ENCODE measurements around the gene DCTN2.

DCTN2 gene

DNA sequence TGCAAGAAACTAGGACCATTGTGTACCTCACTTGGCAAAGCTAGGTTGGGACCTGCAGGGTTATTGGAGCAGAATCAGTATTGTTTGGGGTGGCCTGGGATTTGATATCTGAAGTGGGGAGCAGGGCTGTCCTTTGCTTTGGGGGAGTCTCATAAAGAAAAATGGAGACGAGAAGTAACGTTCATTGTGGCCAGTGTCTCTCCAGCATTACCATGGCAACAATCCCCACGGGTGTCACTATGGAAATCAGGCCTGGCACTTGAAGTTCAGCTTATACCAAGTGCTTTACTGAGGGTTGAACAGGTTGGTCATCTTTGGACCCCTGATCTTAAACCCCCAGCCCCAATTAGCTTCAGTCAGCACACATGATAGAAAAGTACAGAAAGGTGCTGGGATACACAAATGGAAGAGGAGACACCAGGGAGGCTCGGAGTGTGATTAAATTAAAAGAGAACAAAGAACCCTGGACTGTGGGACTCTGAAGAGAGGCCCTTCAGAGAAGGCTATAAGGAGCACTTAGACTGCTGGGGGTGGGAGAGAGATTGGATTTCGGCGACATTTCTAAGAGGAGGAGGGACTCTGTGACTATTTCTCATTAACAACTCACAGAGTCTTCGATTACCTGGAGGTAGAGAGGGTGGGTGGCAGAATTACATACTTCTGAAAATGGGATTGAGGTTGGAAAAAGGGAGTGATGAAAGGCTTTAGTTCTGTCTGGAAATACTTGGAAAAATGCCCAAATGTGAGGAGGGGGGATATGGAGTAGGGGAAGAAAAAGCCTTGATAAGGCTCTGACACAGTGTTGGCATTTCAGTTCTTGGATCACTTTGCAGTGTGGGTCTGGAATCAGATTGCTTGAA, 6.6 kb upstream of the DCTN2 start:
- H3K27ac Mint-ChIP-seq = peak overlapping the region; percentile 30
- DNase-seq = peak; percentile 40
- H3K36me3 Mint-ChIP-seq (ENCODE audit: low read depth) = no peaks in the 10 kb centered on the region
- TF ChIP-seq, protein P1, sequence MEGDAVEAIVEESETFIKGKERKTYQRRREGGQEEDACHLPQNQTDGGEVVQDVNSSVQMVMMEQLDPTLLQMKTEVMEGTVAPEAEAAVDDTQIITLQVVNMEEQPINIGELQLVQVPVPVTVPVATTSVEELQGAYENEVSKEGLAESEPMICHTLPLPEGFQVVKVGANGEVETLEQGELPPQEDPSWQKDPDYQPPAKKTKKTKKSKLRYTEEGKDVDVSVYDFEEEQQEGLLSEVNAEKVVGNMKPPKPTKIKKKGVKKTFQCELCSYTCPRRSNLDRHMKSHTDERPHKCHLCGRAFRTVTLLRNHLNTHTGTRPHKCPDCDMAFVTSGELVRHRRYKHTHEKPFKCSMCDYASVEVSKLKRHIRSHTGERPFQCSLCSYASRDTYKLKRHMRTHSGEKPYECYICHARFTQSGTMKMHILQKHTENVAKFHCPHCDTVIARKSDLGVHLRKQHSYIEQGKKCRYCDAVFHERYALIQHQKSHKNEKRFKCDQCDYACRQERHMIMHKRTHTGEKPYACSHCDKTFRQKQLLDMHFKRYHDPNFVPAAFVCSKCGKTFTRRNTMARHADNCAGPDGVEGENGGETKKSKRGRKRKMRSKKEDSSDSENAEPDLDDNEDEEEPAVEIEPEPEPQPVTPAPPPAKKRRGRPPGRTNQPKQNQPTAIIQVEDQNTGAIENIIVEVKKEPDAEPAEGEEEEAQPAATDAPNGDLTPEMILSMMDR (IDR thresholded peaks at IDR 0.05) = no peak
- peaks cover 42% of the 10 kb centered on the region for H3K27me3 Mint-ChIP-seq (ENCODE audit: low read depth, poor library complexity)
- H3K4me3 Mint-ChIP-seq = peak overlapping the region; percentile 60
- H3K4me1 Mint-ChIP-seq = peaks cover 43% of the 10 kb centered on the region
- H3K9me3 Mint-ChIP-seq = no peaks in the 10 kb centered on the region

DNA sequence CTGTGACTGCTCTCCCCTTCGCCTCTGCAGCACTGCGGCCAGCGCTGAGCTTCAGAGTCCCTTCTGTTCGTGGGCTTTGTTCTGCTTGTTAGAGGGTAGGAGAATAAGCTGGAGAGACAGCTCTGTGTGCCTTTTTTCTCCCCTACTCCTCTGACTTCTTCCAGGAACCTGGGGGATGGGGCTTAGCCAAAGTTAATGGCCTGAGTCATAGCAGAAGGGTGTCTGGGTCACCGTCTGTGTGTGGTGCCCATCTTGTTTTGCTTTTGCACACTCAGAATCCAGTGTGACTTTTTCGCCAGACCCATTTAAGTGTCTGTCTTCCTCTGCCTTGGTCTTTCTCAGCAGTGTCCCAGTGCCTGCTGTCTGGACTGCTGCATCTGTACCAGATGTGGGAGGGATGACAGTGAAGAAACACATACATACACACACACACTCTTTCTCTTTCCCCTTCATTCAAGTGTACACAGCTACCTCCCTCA, 5.9 kb upstream of the DCTN2 start:
- Mint-ChIP-seq H3K9me3 (no peaks in the 10 kb centered on the region), H3K27ac (peak overlapping the region; percentile 30), H3K4me3 (peak overlapping the region; percentile 60), H3K27me3 (ENCODE audit: low read depth, poor library complexity) (peaks cover 49% of the 10 kb centered on the region), H3K4me1 (peaks cover 43% of the 10 kb centered on the region), H3K36me3 (ENCODE audit: low read depth) (no peaks in the 10 kb centered on the region)
- TF ChIP-seq, protein P1 (IDR thresholded peaks at IDR 0.05) = no peak
- DNase-seq = no peak

DNA sequence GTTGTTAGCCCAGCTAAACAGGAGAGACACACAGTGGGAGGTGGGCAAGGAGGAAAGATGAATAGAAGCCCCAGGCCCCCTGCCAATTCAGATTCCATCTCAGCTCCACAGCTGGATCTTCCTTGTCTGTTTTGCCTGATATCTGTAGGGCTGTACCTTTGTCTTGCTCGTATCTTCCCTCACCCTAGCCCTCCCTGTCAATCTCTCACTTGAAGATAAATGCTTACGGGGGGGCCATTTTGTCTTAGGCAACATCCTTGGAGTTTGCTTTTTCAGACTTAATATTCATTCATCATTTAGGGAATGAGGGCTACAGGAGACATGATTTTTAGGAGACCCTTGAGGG, 5.3 kb upstream of the DCTN2 start:
- Mint-ChIP-seq H3K27me3 (ENCODE audit: low read depth, poor library complexity) (peaks cover 55% of the 10 kb centered on the region), H3K4me1 (peaks cover 45% of the 10 kb centered on the region), H3K36me3 (ENCODE audit: low read depth) (no peaks in the 10 kb centered on the region), H3K9me3 (no peaks in the 10 kb centered on the region), H3K27ac (no peak overlapping the region), H3K4me3 (peak overlapping the region; percentile 60)
- DNase-seq = no peak
- TF ChIP-seq, protein P1 (IDR thresholded peaks at IDR 0.05) = no peak

DNA sequence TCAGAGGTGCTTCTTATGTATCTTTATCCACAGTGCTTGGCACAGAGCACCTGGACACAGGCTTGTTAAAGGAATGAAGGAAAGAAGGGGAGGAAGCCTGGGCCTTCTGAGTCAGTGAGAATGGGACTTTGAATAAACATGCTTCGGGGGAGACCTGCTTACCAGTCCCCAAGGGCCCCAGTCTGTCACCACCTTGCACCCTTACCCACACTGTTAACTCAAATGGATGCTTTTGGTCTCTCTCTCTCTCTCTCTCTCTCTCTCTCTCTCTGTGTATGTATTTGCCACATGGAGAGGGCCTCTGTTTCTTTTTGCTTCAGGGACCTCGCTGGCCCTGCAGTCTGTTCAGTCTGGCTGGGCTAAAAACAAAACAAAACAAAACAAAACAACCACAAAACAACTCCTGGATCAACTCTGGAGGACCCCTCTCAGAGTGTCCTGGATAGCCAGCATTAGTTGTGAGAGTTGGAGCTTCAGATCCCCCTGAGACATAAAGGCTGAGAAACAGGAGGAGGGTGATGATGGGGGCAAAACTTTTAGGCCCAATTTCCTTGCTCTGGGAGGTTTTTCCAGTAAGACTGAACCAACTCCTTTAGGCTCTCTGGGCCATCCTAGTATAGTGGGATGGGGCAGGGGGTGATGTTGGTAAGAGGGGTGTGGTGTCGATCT, 4.8 kb upstream of the DCTN2 start:
- Mint-ChIP-seq H3K27me3 (ENCODE audit: low read depth, poor library complexity) (peaks cover 58% of the 10 kb centered on the region), H3K27ac (peak overlapping the region; percentile 16), H3K4me3 (peak overlapping the region; percentile 75), H3K36me3 (ENCODE audit: low read depth) (no peaks in the 10 kb centered on the region), H3K4me1 (peaks cover 49% of the 10 kb centered on the region), H3K9me3 (no peaks in the 10 kb centered on the region)
- DNase-seq = no peak
- TF ChIP-seq, protein P1 (IDR thresholded peaks at IDR 0.05) = no peak

DNA sequence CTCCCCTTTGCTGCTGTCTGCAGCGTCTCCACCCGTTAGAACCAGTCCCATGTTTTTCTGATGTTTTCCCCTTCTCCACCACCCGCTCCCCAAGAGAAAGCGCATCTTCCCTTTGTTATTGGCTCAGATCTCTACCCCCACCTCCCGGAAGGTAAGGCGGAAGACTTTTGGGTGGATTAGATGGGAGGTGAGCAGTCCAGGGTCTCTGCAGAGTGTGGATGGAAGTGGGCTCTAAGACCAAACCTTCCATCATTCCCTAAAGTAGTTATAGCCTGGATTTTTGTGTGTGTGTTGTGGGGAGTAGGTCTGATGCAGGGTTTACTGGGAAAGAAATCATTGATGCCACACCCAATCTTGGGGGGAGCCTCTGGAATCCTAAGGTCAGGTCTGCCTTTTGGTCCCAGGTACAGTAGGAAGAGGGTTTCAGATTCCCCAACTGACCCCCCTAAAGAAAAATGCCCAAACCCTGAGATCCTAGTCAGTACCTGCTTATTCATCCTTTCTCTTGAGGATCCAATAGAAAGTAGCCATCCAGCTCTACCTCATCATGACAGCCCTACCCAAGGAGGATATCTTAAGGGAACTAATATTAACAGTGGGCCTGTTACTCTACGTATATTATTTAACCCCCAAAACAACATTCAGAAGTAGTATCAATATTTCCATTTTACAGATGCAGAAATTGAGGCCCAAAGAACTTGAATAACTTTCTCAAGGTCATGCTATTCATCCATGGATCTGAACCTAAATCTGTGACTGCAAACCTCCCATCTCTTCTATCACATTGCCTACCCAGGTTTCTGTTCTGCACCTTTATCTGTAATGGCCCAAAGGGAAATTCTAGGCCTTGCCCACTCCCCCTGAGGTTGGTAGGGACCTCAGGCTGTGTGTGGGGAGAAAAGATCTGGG, 3.9 kb upstream of the DCTN2 start:
- H3K9me3 Mint-ChIP-seq = no peaks in the 10 kb centered on the region
- H3K4me3 Mint-ChIP-seq = peak overlapping the region; percentile 75
- peaks cover 56% of the 10 kb centered on the region for H3K27me3 Mint-ChIP-seq (ENCODE audit: low read depth, poor library complexity)
- no peak overlapping the region for H3K27ac Mint-ChIP-seq
- no peak for DNase-seq
- TF ChIP-seq, protein P1 (IDR thresholded peaks at IDR 0.05) = no peak
- no peaks in the 10 kb centered on the region for H3K36me3 Mint-ChIP-seq (ENCODE audit: low read depth)
- H3K4me1 Mint-ChIP-seq = peaks cover 54% of the 10 kb centered on the region

Data from nephron progenitor cell (in vitro differentiated cells).